ENCODE results near the gene RPS15. TPM values are rescaled to one million over a fixed set of nuclear protein-coding genes. Genes with fewer than 3 reads are reported as not detected.

RPS15 gene
- total and polyA plus RNA-seq, 2 of the 13 experiments (the other 11 are each of a cell fraction or from before 2014, with no cell fraction given): 695 to 1,411 TPM

DNA sequence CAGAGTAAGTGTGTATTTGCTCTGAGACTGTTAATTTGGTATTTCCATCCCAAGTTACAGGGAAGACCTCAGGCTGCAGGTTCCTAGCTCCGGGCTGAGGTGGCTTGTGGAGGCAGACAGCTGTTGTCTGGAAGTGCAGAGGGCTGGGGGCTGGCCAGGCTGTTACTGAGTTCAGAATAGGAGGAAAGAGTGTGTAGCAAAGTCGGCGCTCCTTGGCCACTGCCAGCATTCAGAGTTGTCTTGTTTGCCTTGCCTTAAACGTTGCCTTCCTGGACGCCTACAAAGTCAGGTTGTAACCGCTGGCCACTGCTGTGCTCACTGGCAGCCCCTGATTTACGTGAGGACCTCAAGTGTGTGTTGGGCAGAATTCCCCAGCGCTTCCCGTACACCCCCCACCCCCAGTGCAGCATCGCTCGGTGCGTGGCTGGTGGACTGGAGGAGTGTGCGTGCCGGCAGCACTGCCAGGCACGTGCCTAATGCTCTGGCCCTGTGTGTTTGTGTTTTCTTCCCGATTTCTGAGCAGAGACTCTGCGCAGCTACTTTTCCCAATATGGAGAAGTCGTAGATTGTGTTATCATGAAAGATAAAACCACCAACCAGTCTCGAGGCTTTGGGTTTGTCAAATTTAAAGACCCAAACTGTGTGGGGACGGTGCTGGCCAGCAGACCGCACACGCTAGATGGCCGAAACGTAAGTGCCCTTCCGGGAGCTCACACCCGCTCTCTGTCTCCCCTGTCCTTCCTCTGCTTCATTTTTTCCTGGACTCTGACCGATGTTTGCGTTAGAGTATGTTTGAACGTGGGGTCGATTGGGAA, 20.3 kb upstream of the RPS15 start:
- Histone ChIP-seq H3K9ac (ENCODE audit: insufficient read depth, low read depth, low read length) (no peak overlapping the region), H3K4me2 (ENCODE audit: low read depth, low read length) (no peak overlapping the region), H3K9me3 (ENCODE audit: low read length) (no peaks in the 10 kb centered on the region), H3K79me2 (ENCODE audit: insufficient read depth, low read length) (peaks cover 71% of the 10 kb centered on the region), H3K27me3 (ENCODE audit: control insufficient read depth in 1 of 2, insufficient read depth in 2 of 2, low read length in 2 of 2) (no peaks in the 10 kb centered on the region), H2AFZ (ENCODE audit: low read length) (no peak overlapping the region), H3K4me3 (replicated peaks in 1 of 3; ENCODE audit: insufficient read depth in 1 of 3, low read depth in 2 of 3, low read length in 3 of 3) (no peak overlapping the region), H3K36me3 (replicated peaks in 1 of 2; ENCODE audit: control insufficient read depth in 1 of 2, insufficient read depth in 2 of 2, low read length in 2 of 2) (peaks cover 25 to 62% of the 10 kb centered on the region in 2 experiments), H4K20me1 (ENCODE audit: insufficient read depth, low read length) (peaks cover 60% of the 10 kb centered on the region), H3K4me1 (ENCODE audit: insufficient read depth, low read length) (peaks cover 62% of the 10 kb centered on the region), H3K27ac (ENCODE audit: extremely low read length, insufficient read depth, low read length) (peak overlapping the region; percentile 17)
- POLR2A ChIA-PET: interaction anchor here (0.7 to 2.1 kb wide), 2 partner anchors 9 to 149 kb away, joined by 4 to 7 read pairs; partner anchors contain the start of gene CIRBP
- ATAC-seq: peak; percentile 45; the same call in 1 of the 3 replicates
- in situ Hi-C loops (cut with HindIII; ENCODE audit: extremely low pct_ligation_motif_present, low pct_unique_long_range_greater_than_20kb): no loop called here
- intact Hi-C loops (cut with micrococcal nuclease; ENCODE audit: unreplicated experiment): no loop called here
- 82% methylated on average over 29 of the region's 30 CpGs for WGBS (ENCODE audit: low lambda C conversion rate)
- no peak for DNase-seq (ENCODE audit: low spot score)
- BruUV-seq (replicated peaks): no TSS peak
- CTCF ChIA-PET (ENCODE audit: low intra/inter-chr PET ratio, low total read pairs): no interaction called here
- no peak for FAIRE-seq
- TF ChIP-seq PHF21A (CRISPR knock-in tag; IDR thresholded peaks at IDR 0.05): 0 out of 2 replicates have a peak, but pooled peaks have one; percentile 15
- TF ChIP-seq, protein P1, sequence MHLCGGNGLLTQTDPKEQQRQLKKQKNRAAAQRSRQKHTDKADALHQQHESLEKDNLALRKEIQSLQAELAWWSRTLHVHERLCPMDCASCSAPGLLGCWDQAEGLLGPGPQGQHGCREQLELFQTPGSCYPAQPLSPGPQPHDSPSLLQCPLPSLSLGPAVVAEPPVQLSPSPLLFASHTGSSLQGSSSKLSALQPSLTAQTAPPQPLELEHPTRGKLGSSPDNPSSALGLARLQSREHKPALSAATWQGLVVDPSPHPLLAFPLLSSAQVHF (CRISPR knock-in tag; IDR thresholded peaks at IDR 0.05): no peak
- TF ChIP-seq RELA (CRISPR knock-in tag; IDR thresholded peaks at IDR 0.05): no peak
- no peak for TF ChIP-seq ZNF562 (CRISPR knock-in tag; IDR thresholded peaks at IDR 0.05; ENCODE audit: borderline replicate concordance)
- TF ChIP-seq NFE2L1 (CRISPR knock-in tag; IDR thresholded peaks at IDR 0.05; ENCODE audit: borderline replicate concordance): no peak
- TF ChIP-seq, protein P2, sequence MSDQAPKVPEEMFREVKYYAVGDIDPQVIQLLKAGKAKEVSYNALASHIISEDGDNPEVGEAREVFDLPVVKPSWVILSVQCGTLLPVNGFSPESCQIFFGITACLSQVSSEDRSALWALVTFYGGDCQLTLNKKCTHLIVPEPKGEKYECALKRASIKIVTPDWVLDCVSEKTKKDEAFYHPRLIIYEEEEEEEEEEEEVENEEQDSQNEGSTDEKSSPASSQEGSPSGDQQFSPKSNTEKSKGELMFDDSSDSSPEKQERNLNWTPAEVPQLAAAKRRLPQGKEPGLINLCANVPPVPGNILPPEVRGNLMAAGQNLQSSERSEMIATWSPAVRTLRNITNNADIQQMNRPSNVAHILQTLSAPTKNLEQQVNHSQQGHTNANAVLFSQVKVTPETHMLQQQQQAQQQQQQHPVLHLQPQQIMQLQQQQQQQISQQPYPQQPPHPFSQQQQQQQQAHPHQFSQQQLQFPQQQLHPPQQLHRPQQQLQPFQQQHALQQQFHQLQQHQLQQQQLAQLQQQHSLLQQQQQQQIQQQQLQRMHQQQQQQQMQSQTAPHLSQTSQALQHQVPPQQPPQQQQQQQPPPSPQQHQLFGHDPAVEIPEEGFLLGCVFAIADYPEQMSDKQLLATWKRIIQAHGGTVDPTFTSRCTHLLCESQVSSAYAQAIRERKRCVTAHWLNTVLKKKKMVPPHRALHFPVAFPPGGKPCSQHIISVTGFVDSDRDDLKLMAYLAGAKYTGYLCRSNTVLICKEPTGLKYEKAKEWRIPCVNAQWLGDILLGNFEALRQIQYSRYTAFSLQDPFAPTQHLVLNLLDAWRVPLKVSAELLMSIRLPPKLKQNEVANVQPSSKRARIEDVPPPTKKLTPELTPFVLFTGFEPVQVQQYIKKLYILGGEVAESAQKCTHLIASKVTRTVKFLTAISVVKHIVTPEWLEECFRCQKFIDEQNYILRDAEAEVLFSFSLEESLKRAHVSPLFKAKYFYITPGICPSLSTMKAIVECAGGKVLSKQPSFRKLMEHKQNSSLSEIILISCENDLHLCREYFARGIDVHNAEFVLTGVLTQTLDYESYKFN (CRISPR knock-in tag; conservative IDR thresholded peaks at IDR 0.05): peak; percentile 55
- no peak for TF ChIP-seq SRSF9 (IDR thresholded peaks at IDR 0.05; ENCODE audit: borderline replicate concordance, insufficient read depth, low read depth, low read length, poor library complexity, severe bottlenecking)
- TF ChIP-seq, protein P3, sequence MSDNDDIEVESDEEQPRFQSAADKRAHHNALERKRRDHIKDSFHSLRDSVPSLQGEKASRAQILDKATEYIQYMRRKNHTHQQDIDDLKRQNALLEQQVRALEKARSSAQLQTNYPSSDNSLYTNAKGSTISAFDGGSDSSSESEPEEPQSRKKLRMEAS (IDR thresholded peaks at IDR 0.05): 0 out of 2 replicates have a peak, but pooled peaks have one; percentile 4
- no peak for TF ChIP-seq ZBTB20 (CRISPR knock-in tag; IDR thresholded peaks at IDR 0.05; ENCODE audit: borderline replicate concordance, low read depth)
- no peak for TF ChIP-seq IKZF4 (CRISPR knock-in tag; IDR thresholded peaks at IDR 0.05; ENCODE audit: borderline replicate concordance, low read depth, not compliant biosample characterization)
- no peak for TF ChIP-seq NKX3-1 (CRISPR knock-in tag; IDR thresholded peaks at IDR 0.05)
- TF ChIP-seq ZBTB38 (CRISPR knock-in tag; IDR thresholded peaks at IDR 0.05): peak; percentile 76; the same call in 1 of the 2 replicates
- TF ChIP-seq SRSF1 (optimal IDR thresholded peaks at IDR 0.05; ENCODE audit: low read depth, low read length): no peak
- TF ChIP-seq ZNF816 (CRISPR knock-in tag; IDR thresholded peaks at IDR 0.05; ENCODE audit: borderline replicate concordance): no peak
- no peak for TF ChIP-seq MAF1 (CRISPR knock-in tag; IDR thresholded peaks at IDR 0.05; ENCODE audit: borderline replicate concordance)
- no peak for TF ChIP-seq SP140L (CRISPR knock-in tag; IDR thresholded peaks at IDR 0.05; ENCODE audit: borderline replicate concordance)
- TF ChIP-seq RFX5 (IDR thresholded peaks at IDR 0.05; ENCODE audit: low read depth, low read length): no peak
- no peak for TF ChIP-seq SETDB1 (CRISPR knock-in tag; IDR thresholded peaks at IDR 0.05; ENCODE audit: borderline replicate concordance)
- no peak for TF ChIP-seq HNF4A (CRISPR knock-in tag; IDR thresholded peaks at IDR 0.05)
- TF ChIP-seq MLLT10 (CRISPR knock-in tag; IDR thresholded peaks at IDR 0.05): no peak
- TF ChIP-seq FOXM1 (CRISPR knock-in tag; IDR thresholded peaks at IDR 0.05): no peak
